Measurements from ENCODE around the gene FGG.

Gene FGG

GRCh38 chr4:154564311-154564710 lies 48.1 kb downstream of the FGG start:
- no peaks in the 10 kb centered on the region for H3K27me3 ChIP-seq (replicated peaks; ENCODE audit: control insufficient read depth, insufficient read depth, low read length)
- TF ChIP-seq, protein P1, sequence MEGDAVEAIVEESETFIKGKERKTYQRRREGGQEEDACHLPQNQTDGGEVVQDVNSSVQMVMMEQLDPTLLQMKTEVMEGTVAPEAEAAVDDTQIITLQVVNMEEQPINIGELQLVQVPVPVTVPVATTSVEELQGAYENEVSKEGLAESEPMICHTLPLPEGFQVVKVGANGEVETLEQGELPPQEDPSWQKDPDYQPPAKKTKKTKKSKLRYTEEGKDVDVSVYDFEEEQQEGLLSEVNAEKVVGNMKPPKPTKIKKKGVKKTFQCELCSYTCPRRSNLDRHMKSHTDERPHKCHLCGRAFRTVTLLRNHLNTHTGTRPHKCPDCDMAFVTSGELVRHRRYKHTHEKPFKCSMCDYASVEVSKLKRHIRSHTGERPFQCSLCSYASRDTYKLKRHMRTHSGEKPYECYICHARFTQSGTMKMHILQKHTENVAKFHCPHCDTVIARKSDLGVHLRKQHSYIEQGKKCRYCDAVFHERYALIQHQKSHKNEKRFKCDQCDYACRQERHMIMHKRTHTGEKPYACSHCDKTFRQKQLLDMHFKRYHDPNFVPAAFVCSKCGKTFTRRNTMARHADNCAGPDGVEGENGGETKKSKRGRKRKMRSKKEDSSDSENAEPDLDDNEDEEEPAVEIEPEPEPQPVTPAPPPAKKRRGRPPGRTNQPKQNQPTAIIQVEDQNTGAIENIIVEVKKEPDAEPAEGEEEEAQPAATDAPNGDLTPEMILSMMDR (IDR thresholded peaks at IDR 0.05; ENCODE audit: insufficient read depth, low read length, poor library complexity, severe bottlenecking): no peak
- no peak for DNase-seq (ENCODE audit: extremely low read depth, insufficient read length)
- H3K36me3 ChIP-seq (ENCODE audit: control insufficient read depth, insufficient read depth, low read length): no peaks in the 10 kb centered on the region
- H3K4me3 ChIP-seq (replicated peaks; ENCODE audit: low read depth, low read length): no peak overlapping the region

- TF ChIP-seq, protein P1 (IDR thresholded peaks at IDR 0.05; ENCODE audit: insufficient read depth, low read length, poor library complexity, severe bottlenecking): no peak
- Histone ChIP-seq H3K27me3 (replicated peaks; ENCODE audit: control insufficient read depth, insufficient read depth, low read length) (no peaks in the 10 kb centered on the region), H3K4me3 (replicated peaks; ENCODE audit: low read depth, low read length) (no peak within 1 kb of the TSS), H3K36me3 (ENCODE audit: control insufficient read depth, insufficient read depth, low read length) (no peaks in the 10 kb centered on the region)
- no peak for DNase-seq (ENCODE audit: extremely low read depth, insufficient read length)
Observed at GRCh38 chr4:154562697-154563254, 49.7 kb downstream of the FGG start, which contains the start of gene FGB. Gene FGB, plus strand, starts transcription at chr4:154563011. Its CDS starts 8 bp downstream, at chr4:154563019.

- Histone ChIP-seq H3K4me3 (replicated peaks; ENCODE audit: low read depth, low read length) (no peak overlapping the region), H3K27me3 (replicated peaks; ENCODE audit: control insufficient read depth, insufficient read depth, low read length) (no peaks in the 10 kb centered on the region), H3K36me3 (ENCODE audit: control insufficient read depth, insufficient read depth, low read length) (no peaks in the 10 kb centered on the region)
- TF ChIP-seq, protein P1 (IDR thresholded peaks at IDR 0.05; ENCODE audit: insufficient read depth, low read length, poor library complexity, severe bottlenecking): no peak
- no peak for DNase-seq (ENCODE audit: extremely low read depth, insufficient read length)
Observed at GRCh38 chr4:154560824-154561231, 51.6 kb downstream of the FGG start.

GRCh38 chr4:154560419-154560801 lies 52.0 kb downstream of the FGG start:
- TF ChIP-seq, protein P1 (IDR thresholded peaks at IDR 0.05; ENCODE audit: insufficient read depth, low read length, poor library complexity, severe bottlenecking): no peak
- H3K36me3 ChIP-seq (ENCODE audit: control insufficient read depth, insufficient read depth, low read length): no peaks in the 10 kb centered on the region
- H3K4me3 ChIP-seq (replicated peaks; ENCODE audit: low read depth, low read length): no peak overlapping the region
- no peak for DNase-seq (ENCODE audit: extremely low read depth, insufficient read length)
- no peaks in the 10 kb centered on the region for H3K27me3 ChIP-seq (replicated peaks; ENCODE audit: control insufficient read depth, insufficient read depth, low read length)

DNA sequence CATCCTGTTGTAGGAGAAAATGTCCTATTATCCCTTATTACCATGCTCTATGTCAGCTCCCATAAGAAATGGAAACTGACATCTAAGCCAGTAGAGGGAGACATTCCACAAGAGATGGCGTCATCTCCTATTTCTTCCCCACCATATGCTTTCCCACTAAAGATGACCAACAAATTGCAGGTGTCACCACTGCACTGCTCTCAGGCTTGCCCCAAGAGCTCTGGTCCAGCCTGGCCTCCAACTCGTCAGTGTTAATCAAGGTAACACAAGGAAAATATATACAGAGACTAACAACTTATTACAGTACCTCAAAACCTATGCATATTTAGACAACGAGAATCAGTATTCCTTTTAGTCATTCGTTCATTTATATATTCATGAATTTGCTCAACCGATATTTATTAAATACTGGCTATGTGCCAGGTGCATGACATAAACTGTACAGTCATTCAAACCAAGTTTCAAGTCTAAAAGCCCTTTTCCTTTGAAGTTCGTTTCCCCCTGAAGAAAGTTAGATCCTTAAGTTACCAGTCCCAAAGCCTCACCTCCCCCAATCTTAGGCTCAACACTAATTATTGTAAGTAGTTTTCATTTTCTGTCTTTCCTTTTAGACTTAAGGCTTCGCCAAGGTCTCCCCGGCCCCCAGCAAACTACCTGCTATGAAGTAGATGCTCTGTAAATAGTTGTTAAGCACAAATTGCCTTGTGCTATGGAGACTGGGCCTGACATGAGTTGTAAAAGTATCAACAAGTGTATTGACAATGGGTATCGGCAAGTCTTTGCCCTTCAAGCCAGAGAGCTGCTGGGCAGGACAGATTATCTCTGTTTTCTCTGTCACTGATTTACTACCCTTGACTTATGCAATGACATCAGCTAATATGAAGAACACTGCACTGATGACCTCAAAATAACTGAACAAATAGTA lies 52.7 kb downstream of the FGG start:
- no peak overlapping the region for H3K4me3 ChIP-seq (replicated peaks; ENCODE audit: low read depth, low read length)
- peak; percentile 18 for DNase-seq (ENCODE audit: extremely low read depth, insufficient read length)

More for the DNA sequence above, 52.7 kb downstream of the FGG start:
- no peaks in the 10 kb centered on the region for H3K36me3 ChIP-seq (ENCODE audit: control insufficient read depth, insufficient read depth, low read length)
- TF ChIP-seq, protein P1 (IDR thresholded peaks at IDR 0.05; ENCODE audit: insufficient read depth, low read length, poor library complexity, severe bottlenecking): peak; percentile 58
- H3K27me3 ChIP-seq (replicated peaks; ENCODE audit: control insufficient read depth, insufficient read depth, low read length): no peaks in the 10 kb centered on the region
